GM19455 (cell line): Measurements from ENCODE around the gene S1PR3.

Source experiments
- ATAC-seq: cut with Tn5 transposase; IDR thresholded peaks from one replicate; pipeline ENCODE4 v1.9.1; 2021; ENCODE audit not compliant: unreplicated experiment

Gene S1PR3

DNA sequence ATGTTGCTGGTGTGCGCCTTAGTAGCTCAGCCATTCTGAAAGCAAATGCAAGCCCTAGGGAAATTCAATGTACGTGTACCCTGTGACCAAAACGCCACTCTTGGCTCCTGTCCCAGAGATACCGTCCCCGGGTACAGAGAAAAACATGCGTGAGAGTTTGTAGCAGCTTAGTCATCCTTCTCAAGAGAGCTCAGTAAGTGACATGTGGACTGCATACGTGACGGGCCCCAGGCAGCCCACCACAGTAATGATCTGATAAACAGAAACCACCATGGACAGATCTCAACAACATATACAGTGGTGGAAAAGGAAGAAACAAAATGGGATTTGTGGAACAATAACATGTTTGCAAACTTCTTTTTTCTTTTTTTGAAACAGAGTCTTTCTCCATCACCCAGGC lies 45.1 kb downstream of the S1PR3 start:
- ATAC-seq: no peak

DNA sequence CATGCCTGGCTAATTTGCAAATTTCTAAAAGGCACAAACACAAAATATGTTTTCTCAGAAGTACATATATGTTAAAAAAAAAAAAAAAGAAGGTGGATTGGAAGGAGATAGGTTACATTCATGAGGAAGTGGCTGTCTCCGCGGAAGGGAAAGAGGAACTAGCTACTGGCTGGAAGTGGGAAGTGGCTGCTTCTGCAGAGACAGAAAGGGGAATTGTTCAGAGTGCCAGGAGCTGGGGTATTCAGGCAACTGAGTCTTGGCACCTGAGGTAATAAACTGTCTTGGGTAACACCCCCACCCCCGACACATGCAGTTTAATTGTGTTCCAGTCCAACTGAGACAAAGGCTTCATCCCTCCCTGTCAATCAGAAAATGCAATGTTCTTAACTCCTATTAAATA lies 45.6 kb downstream of the S1PR3 start:
- no peak for ATAC-seq

DNA sequence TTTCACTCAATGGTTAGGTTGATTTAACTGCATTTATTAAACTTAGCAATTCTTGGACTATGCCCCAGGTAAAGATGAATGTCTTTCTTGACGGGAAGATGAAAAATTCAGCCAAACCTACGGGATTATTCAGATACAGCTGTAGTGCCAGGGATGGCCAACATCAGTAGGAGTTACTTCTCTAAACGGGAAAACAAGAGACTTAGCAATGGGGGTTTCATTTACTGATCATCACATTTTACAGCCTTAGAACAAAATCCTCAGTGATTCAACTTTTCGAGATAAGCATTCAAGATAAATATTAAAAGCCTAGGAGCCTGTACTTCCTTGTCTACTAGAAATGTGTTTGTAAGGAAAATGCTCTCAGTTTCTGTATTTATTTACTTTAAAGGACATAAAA lies 46.1 kb downstream of the S1PR3 start:
- no peak for ATAC-seq

DNA sequence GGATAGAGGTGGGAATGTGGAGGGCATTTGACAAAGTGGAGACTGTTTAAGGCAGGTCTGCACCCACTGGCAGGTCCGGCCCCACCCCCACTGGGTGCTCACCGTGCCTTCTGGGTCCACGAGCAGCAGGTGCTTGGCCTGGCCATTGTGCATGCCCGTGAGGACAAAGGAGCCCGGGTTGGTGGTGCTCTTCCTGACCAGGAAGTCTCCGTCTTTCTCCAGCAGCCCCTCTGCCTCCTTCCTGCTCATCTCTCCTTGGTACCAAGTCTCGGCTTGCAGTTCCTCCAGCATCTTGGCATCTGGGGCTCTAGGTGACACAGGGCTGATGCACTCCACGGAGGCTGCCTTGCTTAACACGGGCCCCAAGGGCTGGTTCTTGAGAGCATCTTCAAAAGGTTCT lies 46.6 kb downstream of the S1PR3 start:
- no peak for ATAC-seq

DNA sequence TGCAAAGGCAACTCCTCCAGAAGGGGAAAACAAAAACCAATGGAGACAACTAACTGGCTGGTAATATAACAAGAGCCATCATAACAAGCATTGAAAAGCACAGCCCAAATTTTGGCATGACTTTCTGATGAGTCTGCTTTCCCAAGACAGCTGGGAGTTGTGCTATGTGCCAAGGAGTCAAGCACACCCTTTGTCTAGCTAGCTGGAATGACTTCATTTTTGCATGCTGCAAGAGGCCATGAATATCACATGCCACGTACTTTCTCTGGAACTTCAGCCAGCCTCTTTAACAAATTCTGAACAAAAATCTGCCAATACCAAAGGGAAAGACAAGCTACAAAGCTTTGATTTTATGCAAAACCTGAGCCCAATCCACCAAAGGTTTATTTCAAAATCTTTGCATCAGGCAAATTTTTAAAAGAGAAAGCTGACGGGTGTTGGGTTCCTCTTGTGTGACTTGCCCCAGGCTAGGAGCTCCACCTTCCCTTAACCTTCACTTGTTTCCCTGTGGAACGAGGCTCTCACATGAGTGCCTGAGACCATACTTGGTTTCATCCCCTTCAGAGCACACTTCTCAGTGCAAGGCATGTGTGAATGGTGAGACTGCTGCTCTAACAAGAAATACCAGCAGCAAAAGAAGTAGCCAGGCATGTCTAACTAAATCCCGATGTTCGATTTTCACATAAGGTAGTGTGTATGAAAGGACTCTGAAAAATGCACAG lies 47.3 kb downstream of the S1PR3 start:
- no peak for ATAC-seq

DNA sequence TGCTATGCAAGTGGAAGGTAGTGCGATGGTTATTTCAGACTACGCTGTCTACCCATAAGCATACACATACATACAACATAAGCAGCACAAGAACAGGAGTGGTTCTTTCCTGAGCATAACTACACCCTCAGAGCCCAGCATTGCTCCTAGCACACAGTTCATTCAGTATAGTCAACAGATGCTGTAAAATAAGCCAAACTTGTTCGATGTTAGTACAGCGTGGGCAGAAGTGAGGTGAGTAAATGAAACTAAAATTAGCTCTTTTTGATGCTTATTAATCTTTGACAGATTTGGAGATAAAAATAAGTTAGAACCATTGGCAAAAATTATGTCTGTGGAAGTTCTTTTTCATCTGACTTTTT lies 47.8 kb downstream of the S1PR3 start:
- no peak for ATAC-seq

DNA sequence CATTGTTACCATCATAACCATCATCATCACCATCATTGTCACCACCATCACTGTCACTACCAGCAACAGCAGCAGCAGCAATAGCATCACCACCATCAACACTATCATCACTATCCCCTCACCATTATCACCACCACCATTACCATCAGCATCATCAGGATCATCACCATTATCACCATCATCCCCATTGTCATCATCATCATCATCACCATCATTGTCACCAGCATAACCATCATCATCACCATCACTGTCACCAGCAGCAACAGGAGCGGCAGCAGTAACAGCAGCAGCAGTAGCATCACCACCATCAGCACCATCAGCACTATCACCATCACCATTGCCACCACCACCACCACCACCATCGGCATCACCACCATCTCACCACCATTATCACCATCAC lies 48.4 kb downstream of the S1PR3 start:
- no peak for ATAC-seq

DNA sequence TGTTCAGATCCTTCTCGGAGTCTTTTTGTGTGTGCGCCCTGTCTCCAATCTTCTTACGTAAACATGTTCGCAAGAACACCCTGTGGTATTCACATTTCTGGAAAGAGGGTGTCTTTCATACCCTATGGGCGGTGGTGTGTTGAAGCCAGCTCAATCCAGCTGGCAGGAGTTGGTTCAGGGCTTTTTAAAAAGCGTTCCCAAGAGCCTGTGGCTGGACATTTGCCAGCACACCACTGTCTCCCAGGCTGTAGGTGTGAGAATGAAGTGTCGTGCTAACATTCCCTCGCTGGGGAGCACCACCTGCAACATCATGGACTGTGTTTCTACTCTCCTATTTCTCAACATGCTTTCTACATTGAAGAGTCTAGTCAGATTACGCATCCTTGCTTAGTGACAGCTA lies 51.7 kb downstream of the S1PR3 start:
- ATAC-seq: no peak

DNA sequence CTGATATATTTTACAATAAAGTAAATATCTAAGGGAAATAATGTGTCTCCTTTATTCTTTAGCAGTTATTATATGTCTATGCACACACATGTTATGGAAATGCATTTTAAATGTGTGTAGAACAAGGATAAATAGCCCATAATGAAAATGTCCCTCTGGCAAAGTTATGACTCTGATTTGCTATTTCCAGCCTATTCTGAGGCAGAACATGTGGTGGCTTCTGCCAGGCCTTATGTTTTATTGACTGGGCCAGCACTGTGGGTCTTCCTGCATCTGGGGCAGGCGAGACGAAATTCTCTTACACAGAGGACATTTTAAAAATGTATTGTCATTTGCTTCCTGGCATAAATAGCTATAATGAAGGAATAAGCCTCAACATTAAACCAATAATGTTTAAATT lies 52.8 kb downstream of the S1PR3 start:
- ATAC-seq: no peak

DNA sequence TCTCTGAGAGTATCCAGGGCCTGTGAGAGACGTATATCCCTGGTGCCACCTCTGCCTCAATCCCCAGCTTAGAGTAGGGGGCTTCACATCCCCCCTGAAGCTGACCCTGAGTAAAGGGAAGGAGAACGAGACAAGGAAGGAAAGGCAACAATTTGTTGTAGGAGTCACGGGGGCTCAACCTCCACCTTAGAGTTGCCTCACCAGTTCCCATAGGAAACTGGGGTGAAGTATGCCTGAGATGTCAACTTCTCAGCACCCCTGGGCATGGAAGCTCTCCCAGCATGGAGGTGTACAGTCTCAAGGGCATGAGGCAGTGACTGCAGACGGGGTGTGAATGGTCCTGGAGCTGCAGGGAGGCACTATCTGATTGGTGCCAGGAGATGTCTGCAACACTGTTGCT lies 53.6 kb downstream of the S1PR3 start:
- no peak for ATAC-seq

DNA sequence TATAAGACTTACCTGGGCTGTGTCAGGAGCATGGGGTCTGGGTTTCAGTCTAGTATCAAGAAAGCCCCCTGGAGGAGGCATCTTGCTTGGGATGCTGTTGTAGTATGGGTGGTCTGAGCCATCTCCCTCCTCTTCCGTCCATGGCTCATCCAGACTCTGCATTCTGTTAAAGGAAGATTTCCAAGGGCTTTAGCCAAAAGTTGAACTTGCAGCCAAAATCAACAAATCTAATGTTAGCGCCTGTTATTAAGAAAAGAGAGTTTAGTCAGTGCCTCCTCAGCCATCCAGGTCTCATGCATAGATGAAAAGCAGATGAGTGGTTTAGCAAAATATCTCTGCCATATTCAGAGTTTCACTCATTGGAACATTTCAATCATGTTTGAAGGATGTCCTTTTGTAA lies 55.6 kb downstream of the S1PR3 start:
- ATAC-seq: no peak

DNA sequence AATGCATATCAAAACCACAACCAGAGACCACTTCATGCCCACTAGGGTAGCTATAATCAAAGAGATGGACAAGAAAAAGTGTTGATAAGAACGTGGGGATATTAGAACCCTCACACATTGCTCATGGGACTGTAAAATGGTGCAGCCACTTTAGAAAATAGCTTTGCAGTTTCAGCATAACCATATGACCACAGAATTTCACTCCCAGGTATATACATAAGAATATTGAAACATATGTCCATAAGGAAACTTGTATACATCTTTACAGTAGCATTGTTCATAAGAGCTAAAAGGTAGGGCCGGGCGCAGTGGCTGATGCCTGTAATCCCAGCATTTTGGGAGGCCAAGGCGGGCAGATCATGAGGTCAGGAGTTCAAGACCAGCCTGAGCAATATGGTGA lies 56.4 kb downstream of the S1PR3 start:
- ATAC-seq: no peak

DNA sequence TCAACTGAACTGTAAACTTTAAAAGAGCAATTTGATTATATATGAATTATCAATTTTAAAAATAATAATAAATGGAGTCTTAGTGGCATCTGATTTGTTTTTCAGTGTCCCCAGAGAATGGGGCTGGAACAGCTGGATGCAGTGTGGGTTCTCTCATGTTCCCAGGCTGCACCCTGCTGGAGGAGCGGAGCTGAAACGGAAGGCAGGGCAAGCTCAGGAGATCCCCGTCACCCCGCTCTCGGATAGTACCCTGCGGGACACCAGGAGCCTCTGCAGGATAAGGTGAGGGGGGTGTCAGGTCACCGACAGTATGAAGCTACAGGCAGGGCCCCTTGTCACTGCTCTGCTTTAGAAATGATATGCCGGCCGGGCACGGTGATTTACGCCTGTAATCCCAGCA lies 57.3 kb downstream of the S1PR3 start:
- no peak for ATAC-seq

DNA sequence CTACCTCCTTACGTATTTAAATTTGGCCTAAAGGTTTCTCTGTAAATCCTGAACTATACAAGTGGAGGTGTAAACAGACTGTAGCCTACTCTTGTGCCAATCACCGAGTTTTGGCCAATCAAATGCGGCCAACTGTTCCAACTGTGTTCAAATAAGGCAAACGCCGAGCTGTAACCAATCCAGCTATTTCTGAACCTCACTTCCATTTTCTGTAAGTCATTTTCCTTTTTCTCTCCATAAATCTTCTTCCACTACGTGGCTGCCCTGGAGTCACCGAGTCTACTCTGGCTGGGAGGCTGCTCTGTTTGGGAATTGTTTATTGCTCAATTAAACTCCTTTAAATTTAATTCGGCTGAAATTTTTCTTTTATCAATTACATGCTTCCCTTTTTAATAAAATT lies 58.4 kb downstream of the S1PR3 start:
- no peak for ATAC-seq

DNA sequence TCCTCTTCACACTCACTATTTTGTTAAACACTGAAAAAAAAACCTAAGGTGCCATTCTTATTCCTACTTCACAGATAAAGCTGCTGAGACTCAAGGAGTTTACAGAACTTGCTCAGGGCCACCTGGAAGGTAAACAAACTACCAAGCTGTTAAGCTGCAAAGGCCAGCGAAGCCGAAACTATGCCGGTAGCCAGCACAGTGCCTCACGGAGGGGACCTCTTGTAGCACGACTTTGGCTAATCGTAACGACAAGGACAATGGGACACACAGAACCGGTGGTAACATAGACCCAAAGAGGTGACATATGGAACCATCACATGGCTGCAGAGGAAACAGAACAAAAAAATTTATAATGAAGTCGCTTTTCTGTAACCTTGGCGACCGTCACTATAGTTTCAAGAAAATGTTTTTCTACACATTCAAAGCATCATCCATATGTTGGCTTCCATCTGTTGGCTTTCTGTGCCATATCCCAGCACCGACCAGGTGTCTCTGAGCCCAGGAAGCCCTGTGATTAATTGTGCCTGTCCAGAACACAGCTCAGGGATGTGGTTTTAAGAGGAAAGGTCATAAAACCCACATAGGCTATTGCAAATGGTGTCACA lies 60.3 kb downstream of the S1PR3 start:
- ATAC-seq: no peak

DNA sequence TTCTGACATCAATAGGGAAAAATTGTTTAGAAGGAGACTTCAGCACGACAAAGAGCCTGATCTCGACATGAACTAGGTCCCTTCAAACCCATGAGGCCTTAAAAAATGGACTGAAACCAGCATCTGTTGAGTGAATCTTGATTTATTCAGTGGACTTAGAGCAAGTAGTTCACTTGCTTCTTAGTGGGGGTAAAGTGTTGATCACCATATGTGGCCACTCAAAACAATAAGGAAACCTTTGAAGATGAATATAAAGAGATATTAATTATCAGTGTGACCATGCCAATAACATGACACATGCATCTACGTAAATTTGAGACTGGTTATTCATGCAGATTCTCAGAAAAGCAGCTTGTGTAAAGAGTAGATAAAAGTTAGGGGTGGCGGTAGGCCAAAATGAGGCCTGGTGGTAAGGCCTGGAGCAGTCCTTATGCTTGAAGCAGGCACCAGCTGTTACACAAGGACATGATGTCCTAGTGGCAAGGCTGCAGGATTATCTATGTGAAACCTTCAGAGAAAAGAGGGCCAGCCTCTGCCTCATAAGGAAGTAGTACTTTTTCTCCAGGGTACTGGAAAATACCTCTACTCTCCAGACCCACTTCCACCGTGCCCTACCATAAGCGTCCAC lies 61.3 kb downstream of the S1PR3 start:
- no peak for ATAC-seq

DNA sequence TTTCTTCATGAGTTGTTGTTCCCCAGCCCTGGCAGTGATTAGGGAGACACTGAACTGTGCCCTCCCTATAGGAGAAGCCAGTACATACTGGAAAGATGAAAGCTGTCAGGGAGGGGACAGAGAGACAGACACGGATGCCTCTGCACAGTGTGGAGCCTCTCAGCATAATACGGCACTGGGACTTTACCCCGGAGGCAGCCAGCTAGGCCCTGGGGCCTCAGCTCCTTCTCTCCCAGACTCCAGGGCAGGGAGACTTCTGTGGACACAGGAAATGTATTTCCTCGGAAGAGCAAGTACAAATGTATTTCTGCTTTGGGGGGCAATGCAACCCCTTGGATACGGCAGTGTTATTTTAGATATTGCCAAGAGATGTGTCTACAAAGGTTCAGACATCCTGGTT lies 62.0 kb downstream of the S1PR3 start:
- no peak for ATAC-seq
